OCI-LY3 (cell line): Measurements from ENCODE around the gene AXIN1.

Experiments
- CTCF ChIP-seq: fragments of 200-600, 300-600 bp; sonication (generic); IDR thresholded peaks from 2 replicates; pipeline ENCODE4 v1.5.1; 2014; ENCODE audit warnings: antibody characterized with exemption, low read length, low read depth
- EZH2phosphoT487 ChIP-seq: fragments of 200-600 bp; shearing (Covaris generic); IDR thresholded peaks from 2 replicates; pipeline ENCODE4 v1.6.1; 2018; ENCODE audit warnings: antibody characterized with exemption, mixed run types, low read depth

DNA sequence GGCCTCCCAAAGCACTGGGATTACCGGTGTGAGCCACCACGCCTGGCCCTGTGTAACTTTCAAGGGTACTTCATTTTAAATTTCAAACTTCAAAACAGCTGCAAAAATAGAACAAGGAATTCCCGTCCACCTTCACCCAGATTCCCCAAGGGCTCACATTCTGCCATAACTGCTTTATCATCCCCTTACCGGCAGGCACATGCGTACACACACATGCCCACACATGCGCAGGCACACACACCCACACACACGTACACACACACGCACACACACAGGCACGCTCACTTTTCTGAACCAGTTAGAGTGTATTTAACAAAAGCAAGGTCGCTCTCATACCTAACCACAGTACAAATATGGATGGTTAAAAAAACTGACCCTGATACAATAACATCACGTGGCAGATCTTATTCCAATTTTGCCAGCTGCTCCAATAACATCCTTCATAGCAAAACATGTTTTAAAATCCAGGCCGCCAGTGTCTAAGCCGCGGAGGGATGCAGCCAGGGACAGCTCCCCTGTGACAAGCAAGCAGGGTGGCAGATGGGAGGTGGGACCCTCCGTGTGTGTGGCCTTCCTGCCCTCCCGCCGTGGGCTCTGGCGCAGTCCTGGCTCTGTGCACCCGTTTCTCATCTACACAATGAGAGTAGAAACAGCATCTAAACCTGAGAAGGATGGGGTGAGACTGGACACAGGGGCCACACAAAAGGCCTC, 46.5 kb downstream of the AXIN1 start:
- TF ChIP-seq CTCF (no peak), EZH2phosphoT487 (no peak)
